SK-N-SH (cell line): Measurements from ENCODE around the gene ENHO.

ENCODE experiments used
- CHD2 ChIP-seq: fragments of 150-350 bp; IDR thresholded peaks from 2 replicates; pipeline ENCODE4 v1.6.1; 2018; ENCODE audit warnings: low read length; ENCODE audit not compliant: partially characterized antibody
- EP300 ChIP-seq, 2 experiments: IDR thresholded peaks; 2 replicates each; pipeline versions ENCODE4 v1.4.0 to v1.6.1; 2012; ENCODE audit warnings: borderline replicate concordance in 1 of 2, low read depth in 1 of 2, low read length in 1 of 2
- EZH2phosphoT487 ChIP-seq: fragments of 200-600 bp; sonication (generic); IDR thresholded peaks from 2 replicates; pipeline ENCODE4 v1.6.1; 2017; ENCODE audit warnings: low read depth, mixed run types, mild to moderate bottlenecking, antibody characterized with exemption, moderate library complexity, borderline replicate concordance
- FOXJ3 ChIP-seq: sonication (generic); formaldehyde crosslinking; IDR thresholded peaks from 2 replicates; pipeline ENCODE4 v1.5.1; 2020; ENCODE audit warnings: mild to moderate bottlenecking, missing genetic modification reagents
- MXI1 ChIP-seq: IDR thresholded peaks from 2 replicates; pipeline ENCODE4 v1.6.1; 2012; ENCODE audit warnings: mild to moderate bottlenecking, low read depth, low read length, improper control_type of control experiment
- REST ChIP-seq: IDR thresholded peaks from 2 replicates; pipeline ENCODE4 v1.6.1; 2012; ENCODE audit warnings: mild to moderate bottlenecking, low read depth, low read length, moderate library complexity
- RFX5 ChIP-seq: IDR thresholded peaks from 2 replicates; pipeline ENCODE4 v1.6.1; 2012; ENCODE audit warnings: mild to moderate bottlenecking, improper control_type of control experiment, low read length
- TCF12 ChIP-seq: IDR thresholded peaks from 2 replicates; pipeline ENCODE4 v1.4.0; 2012
- YY1 ChIP-seq: IDR thresholded peaks from 2 replicates; pipeline ENCODE4 v1.4.0; 2012; ENCODE audit warnings: low read depth, mild to moderate bottlenecking
- TF ChIP-seq, protein P1 (sequence below): fragments of 200-600 bp; sonication (generic); IDR thresholded peaks from 2 replicates; pipeline ENCODE4 v1.6.1; 2017; ENCODE audit warnings: antibody characterized with exemption, mild to moderate bottlenecking, moderate library complexity
- TF ChIP-seq, protein P2 (sequence below): IDR thresholded peaks from 2 replicates; pipeline ENCODE4 v1.4.0; 2012; ENCODE audit warnings: low read depth

DNA sequence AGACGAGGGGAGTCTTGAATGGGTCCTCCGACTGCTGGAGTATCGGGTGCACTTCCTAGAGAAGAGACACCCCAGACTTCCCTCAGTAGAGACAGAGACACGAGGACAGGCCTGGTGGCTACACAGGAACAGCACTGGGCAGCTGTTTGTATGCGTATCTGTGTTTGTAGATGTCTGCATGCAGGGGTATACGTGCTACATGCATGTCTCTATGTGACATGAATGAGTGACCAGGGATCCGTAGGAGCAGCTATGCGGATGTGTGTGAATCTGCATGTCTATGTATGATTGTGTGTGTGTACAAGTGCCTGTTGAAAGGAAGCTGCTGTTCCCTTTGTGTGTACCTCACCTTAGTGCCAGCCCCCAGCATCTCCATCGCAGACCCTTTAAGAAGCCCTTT lies 35.6 kb upstream of the ENHO start:
- TF ChIP-seq RFX5 (no peak), TCF12 (no peak), EZH2phosphoT487 (no peak), YY1 (no peak), EP300 (IDR thresholded peaks at IDR 0.05; ENCODE audit: borderline replicate concordance in 1 of 2, low read depth in 1 of 2, low read length in 1 of 2) (no peak), REST (no peak), FOXJ3 (CRISPR knock-in tag) (no peak), CHD2 (no peak), MXI1 (no peak)
- TF ChIP-seq, protein P1, sequence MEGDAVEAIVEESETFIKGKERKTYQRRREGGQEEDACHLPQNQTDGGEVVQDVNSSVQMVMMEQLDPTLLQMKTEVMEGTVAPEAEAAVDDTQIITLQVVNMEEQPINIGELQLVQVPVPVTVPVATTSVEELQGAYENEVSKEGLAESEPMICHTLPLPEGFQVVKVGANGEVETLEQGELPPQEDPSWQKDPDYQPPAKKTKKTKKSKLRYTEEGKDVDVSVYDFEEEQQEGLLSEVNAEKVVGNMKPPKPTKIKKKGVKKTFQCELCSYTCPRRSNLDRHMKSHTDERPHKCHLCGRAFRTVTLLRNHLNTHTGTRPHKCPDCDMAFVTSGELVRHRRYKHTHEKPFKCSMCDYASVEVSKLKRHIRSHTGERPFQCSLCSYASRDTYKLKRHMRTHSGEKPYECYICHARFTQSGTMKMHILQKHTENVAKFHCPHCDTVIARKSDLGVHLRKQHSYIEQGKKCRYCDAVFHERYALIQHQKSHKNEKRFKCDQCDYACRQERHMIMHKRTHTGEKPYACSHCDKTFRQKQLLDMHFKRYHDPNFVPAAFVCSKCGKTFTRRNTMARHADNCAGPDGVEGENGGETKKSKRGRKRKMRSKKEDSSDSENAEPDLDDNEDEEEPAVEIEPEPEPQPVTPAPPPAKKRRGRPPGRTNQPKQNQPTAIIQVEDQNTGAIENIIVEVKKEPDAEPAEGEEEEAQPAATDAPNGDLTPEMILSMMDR = no peak
- TF ChIP-seq, protein P2, sequence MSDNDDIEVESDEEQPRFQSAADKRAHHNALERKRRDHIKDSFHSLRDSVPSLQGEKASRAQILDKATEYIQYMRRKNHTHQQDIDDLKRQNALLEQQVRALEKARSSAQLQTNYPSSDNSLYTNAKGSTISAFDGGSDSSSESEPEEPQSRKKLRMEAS = no peak
